Activated CD4-positive, alpha-beta T cell treated with anti-CD3 and anti-CD28 coated beads, Interleukin-2, amount 50 U/mL, for 48 hours (primary cell): ENCODE data around the gene ANKRD29.

Experiments
- DNase-seq, 2 experiments: peaks; one replicate each; pipeline ENCODE4 v3.0.0-alpha.2; 2020

The ANKRD29 gene

DNA sequence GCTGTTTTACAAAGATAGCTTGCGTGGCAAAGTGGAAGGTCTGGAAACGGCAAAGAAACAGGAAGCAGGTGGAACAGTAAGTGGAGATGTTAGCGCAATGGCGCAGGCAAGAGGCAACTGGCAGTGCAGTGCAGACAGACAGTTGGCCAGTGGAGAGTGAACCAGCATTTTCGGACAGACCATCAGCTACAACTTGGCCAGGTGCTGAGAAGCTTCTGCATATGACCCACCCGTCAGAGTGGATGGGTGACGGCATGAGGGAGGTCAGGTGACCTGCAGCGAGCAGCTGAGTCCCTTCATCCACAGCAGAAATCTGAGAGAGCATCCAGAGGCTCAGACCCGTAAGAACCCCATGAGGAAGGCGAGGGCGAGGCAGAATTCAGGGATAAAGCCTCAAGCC lies 110.2 kb downstream of the ANKRD29 start:
- DNase-seq: no peak

DNA sequence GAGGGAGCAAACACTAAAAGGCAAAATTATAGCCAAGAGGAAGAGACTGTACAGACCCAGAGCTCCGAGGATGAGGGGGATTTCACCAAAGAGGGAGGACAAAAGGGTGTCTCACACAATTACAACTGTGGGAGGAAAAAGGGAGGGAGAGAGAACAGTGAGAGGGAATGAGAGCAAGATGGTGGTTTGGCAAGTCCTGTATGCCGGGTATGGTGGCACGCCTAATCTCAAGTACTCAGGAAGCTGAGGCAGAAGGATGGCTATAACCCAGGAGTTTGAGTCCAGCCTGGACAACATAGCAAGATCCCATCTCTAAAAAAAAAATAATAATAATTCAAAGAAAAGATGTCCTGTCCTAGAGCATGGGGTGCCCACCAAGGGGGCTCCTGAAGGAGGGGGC lies 110.7 kb downstream of the ANKRD29 start:
- DNase-seq: no peak

DNA sequence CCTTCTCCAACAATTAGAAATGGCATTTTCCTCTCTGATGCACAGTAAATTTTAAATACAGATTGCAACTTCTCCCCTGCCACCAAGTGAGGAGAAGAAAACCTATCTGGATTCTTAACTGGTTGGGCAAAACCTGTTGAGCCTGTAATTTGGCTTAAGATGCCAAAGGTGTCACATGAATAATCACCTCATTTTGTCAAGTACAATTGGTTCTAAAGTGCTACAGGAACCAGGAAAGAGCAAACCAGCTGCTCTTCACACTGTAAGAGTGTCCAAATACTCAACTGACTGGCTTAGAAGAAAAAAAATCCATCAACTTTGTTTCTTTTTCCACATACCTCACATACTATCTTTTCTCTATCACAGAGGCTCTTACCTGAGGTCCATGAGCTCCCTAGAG lies 111.8 kb downstream of the ANKRD29 start:
- DNase-seq: no peak
